HG03060 (cell line): Measurements from ENCODE around the gene ASB5.
A peak's percentile ranks its signal among the peaks of the same experiment; 100 is the strongest.
"Not testable (repeated sequence)": the region's sequence is repeated elsewhere in the genome, so short reads cannot be mapped to it uniquely, and the experiment has no call there.

Experiments used
- ATAC-seq: cut with Tn5 transposase; IDR thresholded peaks from one replicate; pipeline ENCODE4 v1.9.1; 2021; ENCODE audit warnings: low read depth, moderate number of reproducible peaks; ENCODE audit not compliant: unreplicated experiment

The ASB5 gene

DNA sequence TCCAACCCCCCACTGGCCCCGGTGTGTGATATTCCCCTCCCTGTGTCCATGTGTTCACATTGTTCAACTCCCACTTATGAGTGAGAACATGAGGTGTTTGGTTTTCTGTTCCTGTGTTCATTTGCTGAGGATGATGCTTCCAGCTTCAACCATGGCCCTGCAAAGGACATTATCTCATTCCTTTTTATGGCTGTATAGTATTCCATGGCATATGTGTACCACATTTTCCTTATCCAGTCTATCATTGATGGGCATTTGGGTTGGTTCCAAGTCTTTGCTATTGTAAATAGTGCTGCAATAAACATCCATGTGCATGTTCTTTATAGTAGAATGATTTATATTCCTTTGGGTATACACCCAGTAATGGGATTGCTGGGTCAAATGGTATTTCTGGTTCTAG, 10.5 kb upstream of the ASB5 start:
- not testable (repeated sequence) for ATAC-seq

- no peak for ATAC-seq
These were observed 8.3 kb upstream of the ASB5 start for GRCh38 chr4:176277162-176277904.

DNA sequence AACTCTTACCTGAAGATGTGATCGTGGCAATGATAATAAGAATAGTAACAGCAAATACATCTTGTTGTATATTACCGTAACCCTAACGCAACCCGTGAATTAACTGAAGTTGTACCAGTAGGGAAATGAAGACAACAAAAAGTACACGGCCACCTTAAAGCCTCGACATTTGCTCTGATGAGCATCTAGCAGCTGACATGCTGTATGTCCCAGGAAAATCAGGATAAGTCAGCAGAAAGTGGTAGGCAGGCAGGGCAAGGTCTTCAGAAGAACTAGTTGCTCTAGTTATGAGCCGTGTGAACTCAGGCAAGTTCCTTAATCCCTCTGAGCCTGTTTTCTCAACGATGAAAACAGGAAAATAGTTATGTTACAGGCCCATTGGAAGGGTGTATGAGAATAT, 7.7 kb upstream of the ASB5 start:
- ATAC-seq: no peak

- ATAC-seq: no peak
These were observed 5.4 kb upstream of the ASB5 start for GRCh38 chr4:176274441-176274840.

DNA sequence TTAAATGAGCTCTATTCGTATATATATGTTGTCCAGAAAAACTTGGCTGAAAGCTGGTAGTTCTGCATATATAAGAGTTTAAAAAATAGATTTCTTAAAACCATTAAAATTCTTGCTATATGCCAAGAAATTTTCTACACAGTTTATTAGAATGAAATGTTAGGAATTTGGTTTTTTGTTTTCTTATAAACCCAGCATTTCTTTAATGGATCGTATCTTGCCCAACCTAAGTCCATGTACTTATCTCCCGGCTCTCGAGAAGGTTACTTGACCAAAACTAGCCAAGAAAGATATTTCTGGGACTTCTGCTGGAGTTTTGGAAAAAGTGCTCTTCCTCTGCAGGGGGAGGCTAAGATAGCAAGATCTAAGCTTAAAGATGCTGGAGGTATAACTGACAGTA, 4.7 kb upstream of the ASB5 start:
- no peak for ATAC-seq

DNA sequence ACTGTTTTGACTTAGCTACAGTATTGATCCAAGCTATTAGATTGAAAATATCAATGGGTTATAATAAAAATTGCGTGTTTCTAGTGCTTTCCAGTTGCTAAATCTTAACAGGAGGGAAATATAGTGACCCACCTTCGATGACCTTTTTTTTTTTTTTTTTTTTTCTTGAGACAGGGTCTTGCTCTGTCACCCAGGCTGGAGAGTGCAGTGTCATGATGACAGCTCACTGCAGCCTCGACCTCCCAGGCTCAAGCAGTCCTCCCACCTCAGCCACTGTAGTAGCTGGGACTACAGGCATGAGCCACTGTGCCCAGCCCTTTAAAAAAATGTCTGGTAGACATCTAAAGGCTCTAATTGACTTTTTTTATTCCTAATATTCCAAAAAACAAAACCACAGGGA, 3.8 kb upstream of the ASB5 start:
- no peak for ATAC-seq

- ATAC-seq: no peak
These were observed 2.7 kb upstream of the ASB5 start for GRCh38 chr4:176271749-176272148.

GRCh38 chr4:176270669-176271068, 1.6 kb upstream of the ASB5 start:
- no peak for ATAC-seq

GRCh38 chr4:176266026-176266425, 3.0 kb downstream of the ASB5 start:
- ATAC-seq: no peak

GRCh38 chr4:176262243-176262642, 6.8 kb downstream of the ASB5 start:
- peak; percentile 81 for ATAC-seq

- ATAC-seq: no peak
These were observed 7.5 kb downstream of the ASB5 start for GRCh38 chr4:176261481-176261880.

DNA sequence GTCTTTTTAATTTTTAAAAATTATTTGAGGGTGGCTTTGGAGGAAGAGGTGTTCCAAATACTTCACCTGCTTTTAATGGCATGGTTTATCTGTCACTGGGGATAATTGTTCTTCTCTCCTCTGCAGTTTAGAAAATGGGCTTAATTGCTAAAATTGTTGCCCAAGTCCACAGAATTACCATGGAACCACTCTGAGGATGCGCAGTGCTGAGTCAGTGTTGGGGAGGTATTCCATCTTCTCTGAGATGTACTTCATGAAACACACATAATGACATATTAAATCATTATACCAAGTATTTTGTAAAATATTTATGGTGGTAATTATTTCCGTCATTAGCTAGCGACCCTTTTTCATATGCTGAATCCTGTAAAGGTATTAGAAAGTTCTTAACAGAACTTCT, 8.0 kb downstream of the ASB5 start:
- no peak for ATAC-seq

DNA sequence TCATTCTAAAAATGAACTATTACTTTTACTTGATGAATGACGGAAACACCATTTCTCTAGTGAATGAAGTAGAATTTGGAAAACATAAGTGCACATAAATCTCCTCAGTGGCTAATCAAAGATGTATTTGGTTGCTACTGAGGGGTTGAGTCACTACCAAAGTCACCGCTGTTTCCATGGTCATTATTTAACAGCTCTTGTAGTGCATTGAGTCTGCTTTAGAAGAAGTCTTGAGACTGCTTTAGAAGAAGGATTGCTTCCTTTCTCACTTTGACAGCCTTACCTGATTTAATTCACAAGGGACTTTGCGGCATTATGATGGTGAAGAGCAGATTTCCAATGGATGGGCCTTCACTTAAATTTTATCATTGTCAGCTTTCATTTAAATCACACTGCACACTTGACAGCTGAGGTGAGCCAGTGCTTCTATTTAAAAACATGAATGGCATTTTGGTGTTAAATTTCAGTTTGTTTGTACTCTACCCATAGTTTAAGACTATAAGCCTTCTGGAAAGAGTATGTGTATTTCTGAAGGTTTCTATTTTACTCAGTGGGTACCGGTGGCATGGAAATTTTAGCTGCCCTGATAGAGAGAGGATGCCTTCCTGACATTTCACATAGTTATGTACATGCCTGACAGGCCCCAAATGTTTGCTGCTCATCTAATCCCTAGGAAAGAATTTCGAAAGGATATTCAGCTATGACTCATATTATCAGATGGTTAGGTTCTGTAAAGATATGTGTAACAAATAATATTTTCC, 9.5 kb downstream of the ASB5 start:
- ATAC-seq: peak; percentile 48

DNA sequence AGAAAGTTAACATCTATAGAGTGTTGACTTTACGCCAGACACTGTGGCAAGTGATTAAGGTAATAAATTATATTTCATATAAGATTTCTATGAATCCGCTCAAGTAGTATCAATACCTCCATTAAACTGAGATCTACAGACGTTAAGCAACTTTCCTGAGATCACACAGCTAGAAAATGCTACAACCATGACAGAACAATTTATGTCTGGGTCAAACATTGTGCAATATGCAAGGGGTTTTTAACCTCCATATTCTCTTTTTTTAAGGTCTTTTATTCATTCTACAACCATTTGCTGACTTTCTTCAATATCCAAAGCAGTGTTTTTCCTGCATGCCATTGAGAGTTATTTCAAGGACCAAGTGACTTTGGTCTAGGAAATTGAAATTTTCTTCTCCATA, 10.9 kb downstream of the ASB5 start:
- ATAC-seq: no peak

DNA sequence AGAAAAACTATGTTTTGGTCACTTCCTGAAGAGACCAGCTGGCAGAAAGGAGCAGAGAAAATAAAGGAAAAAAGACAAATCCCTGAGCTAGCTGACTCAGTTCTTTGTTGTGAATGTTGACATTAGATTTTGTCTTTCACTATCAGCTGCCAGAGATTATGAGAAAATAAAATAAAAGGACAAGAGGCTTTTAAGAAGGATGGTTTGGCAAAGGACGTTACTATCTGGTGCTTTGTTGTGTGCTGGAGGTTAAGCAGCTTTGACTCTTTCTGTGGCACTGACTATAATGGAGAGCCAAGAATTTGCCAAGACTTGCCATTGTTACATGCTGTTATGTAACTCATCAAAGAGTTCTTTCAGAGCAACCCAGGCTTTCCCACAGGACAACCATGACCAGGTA, 12.1 kb downstream of the ASB5 start:
- no peak for ATAC-seq

GRCh38 chr4:176242764-176243347, 26.2 kb downstream of the ASB5 start:
- ATAC-seq: no peak

- no peak for ATAC-seq
These were observed 27.3 kb downstream of the ASB5 start for GRCh38 chr4:176241703-176242102.

- ATAC-seq: no peak
These were observed 30.2 kb downstream of the ASB5 start for GRCh38 chr4:176238826-176239225.

DNA sequence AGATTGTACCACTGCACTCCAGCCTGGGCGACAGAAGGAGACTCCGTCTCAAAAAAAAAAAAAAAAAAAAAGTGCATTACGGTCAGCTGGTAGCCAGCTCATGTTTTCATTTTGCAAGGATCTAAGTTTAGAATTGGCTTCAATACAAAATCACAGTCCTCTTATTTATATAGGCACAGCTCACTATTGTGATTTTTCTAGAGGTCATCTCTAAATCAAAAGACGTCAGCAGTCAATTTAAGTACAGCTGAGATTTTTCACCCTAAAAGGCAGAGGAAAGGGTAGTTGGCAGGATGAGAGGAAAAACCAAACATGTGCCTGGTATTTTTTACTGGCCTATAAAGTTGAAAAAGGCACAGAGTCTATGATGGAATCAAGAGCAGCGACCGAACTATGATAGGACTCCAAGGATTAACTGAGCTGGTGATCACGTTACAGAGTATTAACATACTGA, 30.8 kb downstream of the ASB5 start:
- ATAC-seq: no peak

DNA sequence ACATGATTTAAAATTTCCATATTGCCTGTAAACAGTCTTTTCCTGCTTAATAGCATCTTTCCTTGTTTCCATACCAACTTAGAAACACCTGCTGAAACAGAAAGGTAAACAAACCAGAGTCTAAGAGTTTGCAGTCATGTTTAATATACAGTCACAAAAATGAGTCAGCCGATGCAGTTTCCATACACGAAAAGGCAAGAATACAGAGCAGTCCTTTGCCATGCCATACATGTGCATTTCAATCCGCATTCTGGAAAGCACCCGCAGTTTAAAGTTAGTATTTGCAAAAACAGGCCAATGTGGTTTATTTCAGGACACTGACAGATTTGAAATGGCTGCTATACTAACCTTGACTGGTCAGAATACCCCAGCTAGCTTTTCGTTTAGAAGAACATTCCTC, 32.1 kb downstream of the ASB5 start:
- no peak for ATAC-seq

GRCh38 chr4:176230836-176231235, 38.2 kb downstream of the ASB5 start:
- no peak for ATAC-seq

DNA sequence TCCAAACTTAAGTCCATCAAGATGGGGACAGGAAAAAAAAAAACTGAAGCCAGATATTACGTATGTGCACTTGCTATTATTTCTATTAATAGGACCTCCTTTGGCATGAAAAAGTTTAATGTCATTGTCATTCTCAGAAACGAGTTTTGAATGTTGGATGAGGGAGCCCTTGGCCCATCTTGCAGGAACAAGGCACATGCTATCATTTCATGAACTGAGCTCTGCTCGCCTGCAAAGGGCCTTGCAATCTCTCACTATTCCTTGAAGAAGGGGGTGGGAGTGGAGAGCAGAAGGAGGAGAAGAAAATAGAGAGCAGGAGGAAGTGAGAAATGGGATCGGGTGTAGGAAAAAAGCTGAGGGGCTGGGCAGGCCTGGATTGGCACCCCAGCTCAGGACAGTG, 39.4 kb downstream of the ASB5 start:
- ATAC-seq: no peak
